Fibroblast of lung (primary cell): ENCODE data around the gene CLK4.

ENCODE experiments used
- EZH2 ChIP-seq: IDR thresholded peaks from 2 replicates; pipeline ENCODE4 v1.5.1; 2012; ENCODE audit warnings: low read length, control low read depth, mild to moderate bottlenecking; ENCODE audit errors: missing control alignments
- TF ChIP-seq, protein P1 (sequence below), 2 donors: IDR thresholded peaks in 1 of 2; conservative IDR thresholded peaks in 1 of 2; 1 replicate in 1 of 2; 2 replicates in 1 of 2; pipeline ENCODE4 v1.5.1; 2011 to 2012; ENCODE audit warnings: low read length in 2 of 2, control low read depth in 1 of 2, inconsistent platforms in 1 of 2, low read depth in 1 of 2, mild to moderate bottlenecking in 1 of 2

- TF ChIP-seq, protein P1, sequence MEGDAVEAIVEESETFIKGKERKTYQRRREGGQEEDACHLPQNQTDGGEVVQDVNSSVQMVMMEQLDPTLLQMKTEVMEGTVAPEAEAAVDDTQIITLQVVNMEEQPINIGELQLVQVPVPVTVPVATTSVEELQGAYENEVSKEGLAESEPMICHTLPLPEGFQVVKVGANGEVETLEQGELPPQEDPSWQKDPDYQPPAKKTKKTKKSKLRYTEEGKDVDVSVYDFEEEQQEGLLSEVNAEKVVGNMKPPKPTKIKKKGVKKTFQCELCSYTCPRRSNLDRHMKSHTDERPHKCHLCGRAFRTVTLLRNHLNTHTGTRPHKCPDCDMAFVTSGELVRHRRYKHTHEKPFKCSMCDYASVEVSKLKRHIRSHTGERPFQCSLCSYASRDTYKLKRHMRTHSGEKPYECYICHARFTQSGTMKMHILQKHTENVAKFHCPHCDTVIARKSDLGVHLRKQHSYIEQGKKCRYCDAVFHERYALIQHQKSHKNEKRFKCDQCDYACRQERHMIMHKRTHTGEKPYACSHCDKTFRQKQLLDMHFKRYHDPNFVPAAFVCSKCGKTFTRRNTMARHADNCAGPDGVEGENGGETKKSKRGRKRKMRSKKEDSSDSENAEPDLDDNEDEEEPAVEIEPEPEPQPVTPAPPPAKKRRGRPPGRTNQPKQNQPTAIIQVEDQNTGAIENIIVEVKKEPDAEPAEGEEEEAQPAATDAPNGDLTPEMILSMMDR (conservative IDR thresholded peaks at IDR 0.05 in 1 of 2, IDR thresholded peaks at IDR 0.05 in 1 of 2; ENCODE audit: low read depth in 1 of 2, low read length in 2 of 2) = no peak
- TF ChIP-seq EZH2 = no peak
These were observed 49.1 kb upstream of the CLK4 start for GRCh38 chr5:178675922-178676321.
